ENCODE measurements around the gene TMEM190. TPM values are rescaled to one million over a fixed set of nuclear protein-coding genes. Genes with fewer than 3 reads are reported as not detected.
A peak's percentile ranks its signal among the peaks of the same experiment; 100 is the strongest.

The TMEM190 gene
- total and polyA plus RNA-seq, 2 of the 8 experiments (the other 6 are each of a cell fraction or from before 2014, with no cell fraction given) = 1.6 TPM; not detected in 1

DNA sequence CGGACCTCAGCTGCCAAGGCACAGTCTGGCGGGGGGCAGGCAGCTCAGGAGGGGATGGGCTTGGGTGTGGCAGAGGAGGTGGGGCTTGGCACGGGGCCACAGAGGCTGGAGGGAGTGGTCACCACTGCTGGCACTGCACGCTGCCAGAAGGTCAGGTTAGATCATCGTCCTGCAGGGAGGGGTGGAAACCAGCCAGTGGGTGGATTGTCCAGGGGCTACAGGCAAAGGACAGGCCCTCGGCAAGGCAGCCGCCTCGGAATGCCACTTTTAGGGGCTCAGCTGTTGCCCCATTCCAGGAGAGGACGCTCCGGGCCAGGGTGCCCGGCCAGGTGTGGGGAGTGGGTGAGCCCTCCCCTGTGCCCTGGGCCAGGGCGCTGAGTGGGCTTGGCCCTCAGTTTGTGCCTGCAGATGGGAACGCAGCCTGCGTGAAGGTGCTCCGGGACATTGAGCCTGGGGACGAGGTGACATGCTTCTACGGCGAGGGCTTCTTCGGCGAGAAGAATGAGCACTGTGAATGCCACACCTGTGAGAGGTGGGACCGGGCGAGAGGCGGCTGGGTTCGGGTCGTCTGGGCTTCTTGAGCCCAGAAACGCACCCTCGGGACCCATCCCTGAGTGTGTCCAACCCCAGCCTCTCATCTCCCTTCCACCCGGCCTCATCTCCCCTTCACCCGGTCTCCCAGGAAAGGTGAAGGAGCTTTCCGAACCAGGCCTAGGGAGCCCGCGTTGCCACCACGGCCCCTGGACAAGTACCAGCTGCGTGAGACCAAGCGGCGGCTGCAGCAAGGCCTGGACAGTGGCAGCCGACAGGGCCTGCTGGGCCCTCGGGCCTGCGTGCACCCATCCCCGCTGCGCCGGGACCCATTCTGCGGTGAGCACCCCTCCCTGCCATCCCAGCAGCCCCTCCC is 30.6 kb upstream of the TMEM190 start:
- Histone ChIP-seq H3K23ac (ENCODE audit: insufficient read length) (no peak overlapping the region), H3K4ac (replicated peaks; ENCODE audit: insufficient read length, low read depth, low read length) (no peak overlapping the region), H2AFZ (ENCODE audit: low read length) (no peak overlapping the region), H4K8ac (ENCODE audit: extremely low read depth, insufficient read depth, low read length) (no peak overlapping the region), H4K20me1 (replicated peaks in 1 of 2; ENCODE audit: control insufficient read depth in 1 of 2, insufficient read depth in 2 of 2, low read length in 2 of 2) (peaks cover 0 to 6% of the 10 kb centered on the region in 2 experiments), H3K79me1 (ENCODE audit: low read depth, low read length) (peaks cover 5% of the 10 kb centered on the region; the same call in 1 of the 2 replicates), H3K9ac (replicated peaks in 1 of 4; ENCODE audit: extremely low read depth in 1 of 4, low read depth in 3 of 4, low read length in 3 of 4) (no peak overlapping the region), H3K23me2 (ENCODE audit: low read depth, low read length) (peaks cover 4% of the 10 kb centered on the region; the same call in 1 of the 2 replicates), H3K18ac (ENCODE audit: extremely low read depth, low read length) (peak overlapping the region; percentile 71; the same call in 1 of the 2 replicates), H2AK5ac (ENCODE audit: low read depth, low read length) (no peak overlapping the region), H4K5ac (ENCODE audit: insufficient read length, low read depth, low read length) (no peak overlapping the region), H3K4me1 (replicated peaks in 1 of 4; ENCODE audit: control insufficient read depth in 3 of 4, insufficient read depth in 4 of 4, low read length in 3 of 4) (peaks cover 11 to 44% (median 32%) of the 10 kb centered on the region in 4 experiments), H2BK15ac (ENCODE audit: low read length) (0 out of 2 replicates have a peak overlapping the region, but pooled peaks have one; percentile 72), H3K4me3 (ENCODE audit: extremely low read depth in 1 of 4, insufficient read depth in 2 of 4, low read depth in 3 of 4, low read length in 4 of 4) (no peak overlapping the region), H3K14ac (ENCODE audit: insufficient read length) (no peak overlapping the region), H3K4me2 (ENCODE audit: insufficient read depth in 1 of 2, low read depth in 2 of 2, low read length in 2 of 2) (no peak overlapping the region), H3K56ac (replicated peaks; ENCODE audit: insufficient read length, low read depth, low read length) (no peak overlapping the region), H2BK5ac (ENCODE audit: low read depth, low read length) (0 out of 2 replicates have a peak overlapping the region, but pooled peaks have one; percentile 71), H4K91ac (replicated peaks; ENCODE audit: insufficient read length, low read length) (no peak overlapping the region), H3K79me2 (ENCODE audit: control insufficient read depth in 1 of 2, insufficient read depth in 2 of 2, low read length in 2 of 2) (peaks cover 0 to 3% of the 10 kb centered on the region in 2 experiments; a peak in 1 of 4 replicates), H3K36me3 (ENCODE audit: control insufficient read depth in 2 of 4, insufficient read depth in 4 of 4, low read length in 3 of 4) (peaks cover 0 to 58% (median 20%) of the 10 kb centered on the region in 4 experiments; a peak in 4 of 8 replicates), H2BK120ac (replicated peaks; ENCODE audit: low read depth, low read length) (no peak overlapping the region), H2BK20ac (ENCODE audit: low read length) (no peak overlapping the region), H3K27ac (ENCODE audit: low read depth, low read length) (peak overlapping the region; percentile 37; the same call in 1 of the 2 replicates), H2BK12ac (ENCODE audit: low read depth, low read length) (peak overlapping the region; percentile 50; the same call in 1 of the 2 replicates), H3K9me3 (ENCODE audit: insufficient read depth in 2 of 2, low read depth in 1 of 2, low read length in 1 of 2) (no peaks in the 10 kb centered on the region), H3K27me3 (replicated peaks in 1 of 4; ENCODE audit: control insufficient read depth in 3 of 4, extremely low read depth in 1 of 4, insufficient read depth in 3 of 4, low read length in 3 of 4) (no peaks in the 10 kb centered on the region)
- WGBS, 2 experiments (ENCODE audit: extremely low coverage in 1 of 2, insufficient coverage in 1 of 2, insufficient read length in 1 of 2, insufficient replicate concordance in 2 of 2, low coverage in 1 of 2, low lambda C conversion rate in 2 of 2, missing lambda C conversion rate in 1 of 2) = 94% methylated on average over 37 of the region's 43 CpGs; no CpG with 5 or more reads in 1 of the 2 experiments
- DNase-seq (ENCODE audit: low read depth in 1 of 2, low spot score in 2 of 2) = no peak
- CTCF ChIA-PET (ENCODE audit: partially characterized antibody) = interaction anchor here (0.8 to 2.9 kb wide), 3 partner anchors 38 to 54 kb away, joined by 3 to 11 read pairs (median 8); partner anchors contain the start of gene TMEM238
- no peak for FAIRE-seq
- POLR2A ChIA-PET (ENCODE audit: partially characterized antibody) = interaction anchor here (0.6 to 7.9 kb wide), 9 partner anchors 20 to 156 kb away, joined by 3 to 58 read pairs (median 6); partner anchors contain the start of genes IL11, TMEM238 and UBE2S
- TF ChIP-seq KDM4A (IDR thresholded peaks at IDR 0.05; ENCODE audit: low read depth, low read length, severe bottlenecking) (no peak), POLR2AphosphoS5 (IDR thresholded peaks at IDR 0.05; ENCODE audit: low read depth, low read length) (no peak), KDM1A (IDR thresholded peaks at IDR 0.05; ENCODE audit: borderline replicate concordance, low read length) (no peak), CTBP2 (IDR thresholded peaks at IDR 0.05; ENCODE audit: borderline replicate concordance, insufficient read depth, insufficient read length, low read length) (no peak), RNF2 (IDR thresholded peaks at IDR 0.05; ENCODE audit: borderline replicate concordance, low read depth, low read length, missing control alignments, poor library complexity, severe bottlenecking) (no peak), CREB1 (IDR thresholded peaks at IDR 0.05) (no peak), RXRA (IDR thresholded peaks at IDR 0.05; ENCODE audit: insufficient read depth, low read depth, low read length) (no peak), RFX5 (IDR thresholded peaks at IDR 0.05; ENCODE audit: borderline replicate concordance, low read depth, low read length) (no peak), EZH2 (IDR thresholded peaks at IDR 0.05; ENCODE audit: low read depth, low read length, severe bottlenecking) (no peak), EGR1 (IDR thresholded peaks at IDR 0.05; ENCODE audit: borderline replicate concordance, low read depth, low read length) (no peak)
